Effector memory CD4-positive, alpha-beta T cell (primary cell): Measurements from ENCODE around the gene NANOGP8.
"Not testable (repeated sequence)": the region's sequence is repeated elsewhere in the genome, so short reads cannot be mapped to it uniquely, and the experiment has no call there.

Experiments used
- DNase-seq, 3 donors: peaks; one replicate each; pipeline ENCODE4 v3.0.0-alpha.2; 2020
- H3K27ac ChIP-seq: 2 replicates; pipeline ENCODE4 v1.7.0; 2013; ENCODE audit warnings: mild to moderate bottlenecking, low read length, moderate library complexity; ENCODE audit not compliant: insufficient read depth, poor library complexity, severe bottlenecking
- H3K27me3 ChIP-seq: replicated peaks from 2 replicates; pipeline ENCODE4 v1.7.0; 2013; ENCODE audit warnings: mild to moderate bottlenecking, low read length; ENCODE audit not compliant: insufficient read depth, control insufficient read depth, poor library complexity, severe bottlenecking
- H3K36me3 ChIP-seq: 2 replicates; pipeline ENCODE4 v1.7.0; 2013; ENCODE audit warnings: mild to moderate bottlenecking, low read length, moderate library complexity; ENCODE audit not compliant: control insufficient read depth, insufficient read depth
- H3K4me1 ChIP-seq: 2 replicates; pipeline ENCODE4 v1.7.0; 2013; ENCODE audit warnings: low read length, mild to moderate bottlenecking; ENCODE audit not compliant: control insufficient read depth, insufficient read depth, poor library complexity, severe bottlenecking
- H3K4me3 ChIP-seq: 2 replicates; pipeline ENCODE4 v1.7.0; 2013; ENCODE audit warnings: low read length, low read depth, mild to moderate bottlenecking; ENCODE audit not compliant: insufficient read depth, poor library complexity, severe bottlenecking
- H3K9me3 ChIP-seq: 2 replicates; pipeline ENCODE4 v1.7.0; 2013; ENCODE audit warnings: mild to moderate bottlenecking, low read length, moderate library complexity; ENCODE audit not compliant: control insufficient read depth

The NANOGP8 gene

DNA sequence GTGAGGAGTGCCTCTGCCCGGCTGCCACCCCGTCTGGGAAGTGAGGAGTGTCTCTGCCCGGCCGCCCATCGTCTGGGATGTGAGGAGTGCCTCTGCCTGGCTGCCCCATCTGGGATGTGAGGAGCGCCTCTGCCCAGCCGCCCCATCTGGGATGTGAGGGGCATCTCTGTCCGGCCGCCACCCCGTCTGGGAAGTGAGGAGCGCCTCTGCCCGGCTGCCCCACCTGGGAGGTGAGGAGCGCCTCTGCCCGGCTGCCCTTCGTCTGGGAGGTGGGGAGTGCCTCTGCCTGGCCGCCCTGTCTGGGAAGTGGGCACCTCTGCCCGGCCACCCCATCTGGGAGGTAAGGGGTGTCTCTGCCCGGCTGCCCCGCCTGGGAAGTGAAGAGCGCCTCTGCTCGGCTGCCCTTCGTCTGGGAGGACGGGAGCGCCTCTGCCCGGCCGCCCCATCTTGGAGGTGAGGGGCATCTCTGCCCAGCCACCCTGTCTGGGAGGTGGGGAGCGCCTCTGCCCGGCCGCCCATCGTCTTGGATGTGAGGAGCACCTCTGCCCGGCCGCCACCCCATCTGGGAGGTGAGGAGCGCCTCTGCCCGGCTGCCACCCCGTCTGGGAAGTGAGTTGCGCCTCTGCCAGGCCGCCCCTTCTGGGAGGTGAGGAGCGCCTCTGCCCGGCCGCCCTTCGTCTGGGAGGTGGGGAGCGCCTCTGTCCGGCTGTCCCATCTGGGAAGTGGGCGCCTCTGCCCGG lies 3.3 kb downstream of the NANOGP8 start:
- H3K4me1 ChIP-seq, H3K36me3 ChIP-seq, H3K27ac ChIP-seq, DNase-seq, H3K4me3 ChIP-seq, H3K9me3 ChIP-seq, H3K27me3 ChIP-seq: not testable (repeated sequence)

- no peaks in the 10 kb centered on the region for H3K27me3 ChIP-seq
- no peaks in the 10 kb centered on the region for H3K36me3 ChIP-seq
- H3K9me3 ChIP-seq: no peaks in the 10 kb centered on the region
- no peak overlapping the region for H3K4me3 ChIP-seq
- DNase-seq: no peak
- H3K27ac ChIP-seq: no peak overlapping the region
- H3K4me1 ChIP-seq: no peaks in the 10 kb centered on the region
Measured at GRCh38 chr15:35080226-35080625, 4.9 kb downstream of the NANOGP8 start.

DNA sequence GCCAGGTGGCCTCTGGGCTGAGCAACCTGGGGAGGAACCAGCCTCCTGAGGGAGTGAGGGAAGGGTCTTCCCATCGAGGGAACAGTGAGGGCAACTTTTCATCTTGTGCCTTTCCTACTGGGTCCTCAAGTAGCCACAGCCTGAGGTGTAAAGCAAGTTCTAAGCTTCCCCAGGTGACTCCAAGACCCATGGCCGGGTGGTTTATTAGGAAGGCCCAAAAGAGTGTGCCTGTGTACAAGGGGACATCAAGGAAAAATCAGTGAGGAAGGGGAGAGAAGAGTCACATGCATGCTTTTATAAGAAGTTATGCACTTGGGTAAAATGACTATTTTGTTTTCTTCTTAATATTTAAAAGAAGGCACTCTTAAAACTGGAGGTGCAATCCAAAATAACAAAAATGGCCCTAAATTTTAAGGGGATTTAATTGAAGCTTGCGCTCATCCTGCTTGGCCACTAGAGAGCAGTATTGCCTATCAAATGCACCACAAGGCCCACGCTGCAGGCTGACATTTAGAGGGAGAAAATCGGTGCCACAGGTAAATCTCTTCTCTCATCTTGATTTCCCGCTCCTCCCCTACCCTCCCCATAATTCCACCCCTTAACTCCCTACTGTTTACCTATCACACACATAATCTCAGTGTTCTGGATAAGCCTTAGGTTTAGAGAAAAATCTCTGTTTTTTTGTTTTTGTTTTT lies 6.7 kb downstream of the NANOGP8 start:
- H3K27ac ChIP-seq: no peak overlapping the region
- H3K9me3 ChIP-seq: no peaks in the 10 kb centered on the region
- DNase-seq: peak in 1 of 3 donors; percentile 12
- no peaks in the 10 kb centered on the region for H3K27me3 ChIP-seq
- H3K36me3 ChIP-seq: no peaks in the 10 kb centered on the region
- no peak overlapping the region for H3K4me3 ChIP-seq
- no peaks in the 10 kb centered on the region for H3K4me1 ChIP-seq

DNA sequence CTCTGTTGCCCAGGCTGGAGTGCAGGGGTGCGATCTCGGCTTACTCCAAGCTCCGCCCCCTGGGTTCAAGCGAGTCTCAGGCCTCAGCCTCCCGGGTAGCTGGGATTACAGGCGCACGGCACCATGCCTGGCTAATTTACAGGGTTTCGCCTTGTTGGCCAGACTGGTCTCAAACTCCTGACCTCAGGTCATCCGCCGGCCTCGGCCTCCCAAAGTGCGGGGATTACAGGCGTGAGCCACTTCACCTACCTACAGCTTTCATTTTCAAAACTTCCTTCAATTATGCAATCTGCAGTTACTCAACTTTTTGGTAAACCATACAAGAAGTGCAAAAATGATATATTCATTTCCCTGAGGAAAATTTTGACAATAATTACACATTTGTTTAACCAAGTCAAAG lies 14.0 kb downstream of the NANOGP8 start:
- no peaks in the 10 kb centered on the region for H3K4me1 ChIP-seq
- H3K27me3 ChIP-seq: no peaks in the 10 kb centered on the region
- H3K27ac ChIP-seq: no peak overlapping the region
- H3K36me3 ChIP-seq: no peaks in the 10 kb centered on the region
- DNase-seq: no peak
- H3K9me3 ChIP-seq: no peaks in the 10 kb centered on the region
- H3K4me3 ChIP-seq: no peak overlapping the region

- Histone ChIP-seq H3K27ac (no peak overlapping the region), H3K4me1 (no peaks in the 10 kb centered on the region), H3K4me3 (no peak overlapping the region), H3K27me3 (no peaks in the 10 kb centered on the region), H3K9me3 (no peaks in the 10 kb centered on the region), H3K36me3 (no peaks in the 10 kb centered on the region)
- no peak for DNase-seq
Measured at GRCh38 chr15:35068846-35069475, 16.1 kb downstream of the NANOGP8 start.

DNA sequence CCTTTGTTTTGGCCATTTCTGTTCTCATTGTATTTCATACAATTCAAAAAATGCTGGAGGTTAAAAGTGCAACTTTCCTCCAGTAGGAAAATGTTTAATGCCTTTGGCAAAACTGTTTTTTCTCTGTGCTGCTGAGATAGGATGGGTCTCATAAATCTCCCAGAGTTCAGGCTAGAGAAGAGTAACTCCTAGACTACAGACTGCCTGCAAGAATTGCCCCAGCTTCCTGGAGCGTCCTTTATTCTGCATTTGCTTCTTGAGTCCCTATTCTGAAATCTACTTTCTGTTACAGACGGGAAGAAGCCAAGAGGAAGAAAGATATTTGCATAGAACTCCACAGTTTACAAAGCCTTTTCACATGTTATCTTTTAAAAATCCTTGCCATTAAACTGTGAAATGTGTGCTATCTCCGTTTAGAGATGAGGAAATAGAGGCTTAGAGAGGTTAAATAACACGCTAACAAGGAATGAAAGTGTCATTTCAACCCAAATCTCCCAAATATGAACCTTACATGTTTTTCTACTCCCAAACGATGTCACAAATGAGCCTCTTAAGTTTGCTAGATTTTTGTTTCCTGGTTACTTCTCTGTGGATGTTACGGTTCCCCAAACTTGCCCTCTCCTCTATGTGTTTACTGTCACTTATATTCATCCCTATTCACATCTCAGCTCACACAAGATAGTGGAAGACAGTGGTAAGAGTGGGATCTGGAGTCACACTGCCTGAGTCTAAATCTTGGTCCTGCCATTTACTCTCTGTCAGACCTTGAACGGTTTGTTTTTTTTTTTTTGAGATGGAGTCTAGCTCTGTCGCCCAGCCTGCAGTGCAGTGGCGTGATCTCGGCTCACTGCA lies 17.4 kb downstream of the NANOGP8 start:
- Histone ChIP-seq H3K4me1 (no peaks in the 10 kb centered on the region), H3K36me3 (no peaks in the 10 kb centered on the region), H3K4me3 (no peak overlapping the region), H3K27me3 (no peaks in the 10 kb centered on the region), H3K9me3 (no peaks in the 10 kb centered on the region), H3K27ac (no peak overlapping the region)
- DNase-seq: no peak

DNA sequence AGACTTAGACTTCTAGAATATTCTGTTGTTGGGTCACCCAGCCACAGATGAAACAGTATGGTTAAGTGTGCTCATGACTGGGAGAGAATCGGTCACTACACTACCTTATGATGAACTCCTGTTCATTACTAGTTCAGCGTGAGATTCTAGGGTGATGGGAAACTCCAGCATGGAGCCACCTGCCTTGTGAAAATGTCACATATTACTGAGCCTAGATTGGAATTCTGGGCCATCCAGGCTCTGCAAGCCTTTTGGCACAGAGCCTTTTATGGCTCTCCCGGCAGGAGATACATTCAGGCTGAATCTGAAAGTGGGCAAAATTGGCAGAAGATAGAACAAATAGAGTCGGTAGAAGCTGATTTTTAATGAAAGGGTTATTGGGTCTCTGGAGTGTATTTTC lies 19.0 kb downstream of the NANOGP8 start:
- no peaks in the 10 kb centered on the region for H3K4me1 ChIP-seq
- H3K9me3 ChIP-seq: no peaks in the 10 kb centered on the region
- no peak overlapping the region for H3K4me3 ChIP-seq
- no peak overlapping the region for H3K27ac ChIP-seq
- H3K36me3 ChIP-seq: no peaks in the 10 kb centered on the region
- no peak for DNase-seq
- no peaks in the 10 kb centered on the region for H3K27me3 ChIP-seq

DNA sequence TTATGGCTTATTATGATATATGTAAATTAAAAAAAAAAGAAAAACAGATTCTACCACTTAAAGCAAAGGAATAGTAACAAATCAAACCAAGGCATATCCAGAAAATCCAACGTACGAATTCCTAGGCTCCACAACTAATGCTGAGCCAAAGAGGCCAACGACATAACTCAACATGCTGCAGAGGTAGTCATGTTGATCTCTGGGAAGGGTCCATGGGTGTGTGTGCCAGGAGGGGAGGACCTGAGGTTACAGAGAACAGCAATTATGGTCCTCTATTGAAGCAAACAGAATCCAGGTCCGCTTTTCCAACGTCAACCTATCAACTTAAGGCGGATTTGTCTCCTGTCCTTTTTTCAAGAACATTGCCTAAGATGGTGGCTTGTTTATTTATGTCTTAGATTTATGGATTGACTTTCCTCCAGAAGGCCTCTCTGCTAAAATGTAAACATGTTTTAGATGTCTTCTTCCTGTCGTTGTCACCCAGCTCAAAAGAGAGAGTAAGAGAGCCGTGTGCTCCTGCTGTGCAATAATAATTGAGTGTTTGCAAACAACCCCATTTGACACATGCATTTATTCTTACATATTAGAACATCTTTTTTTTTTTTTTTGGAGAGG lies 20.4 kb downstream of the NANOGP8 start:
- no peaks in the 10 kb centered on the region for H3K9me3 ChIP-seq
- no peak for DNase-seq
- no peak overlapping the region for H3K27ac ChIP-seq
- H3K4me1 ChIP-seq: no peaks in the 10 kb centered on the region
- no peak overlapping the region for H3K4me3 ChIP-seq
- no peaks in the 10 kb centered on the region for H3K27me3 ChIP-seq
- no peaks in the 10 kb centered on the region for H3K36me3 ChIP-seq

GRCh38 chr15:35062738-35063099 lies 22.4 kb downstream of the NANOGP8 start:
- Histone ChIP-seq H3K4me3 (no peak overlapping the region), H3K4me1 (no peaks in the 10 kb centered on the region), H3K27me3 (no peaks in the 10 kb centered on the region), H3K9me3 (no peaks in the 10 kb centered on the region), H3K27ac (no peak overlapping the region), H3K36me3 (no peaks in the 10 kb centered on the region)
- no peak for DNase-seq
